Stimulated activated CD4-positive, alpha-beta T cell treated with anti-CD3 and anti-CD28 coated beads, TNF-alpha, amount 100 ng/mL, for 4 hours (primary cell): Measurements from ENCODE around the gene GATAD2B.

Experiments
- DNase-seq, 3 experiments: peaks; one replicate each; pipeline ENCODE4 v3.0.0-alpha.2; 2020; ENCODE audit warnings: low read depth in 3 of 3

The GATAD2B gene

DNA sequence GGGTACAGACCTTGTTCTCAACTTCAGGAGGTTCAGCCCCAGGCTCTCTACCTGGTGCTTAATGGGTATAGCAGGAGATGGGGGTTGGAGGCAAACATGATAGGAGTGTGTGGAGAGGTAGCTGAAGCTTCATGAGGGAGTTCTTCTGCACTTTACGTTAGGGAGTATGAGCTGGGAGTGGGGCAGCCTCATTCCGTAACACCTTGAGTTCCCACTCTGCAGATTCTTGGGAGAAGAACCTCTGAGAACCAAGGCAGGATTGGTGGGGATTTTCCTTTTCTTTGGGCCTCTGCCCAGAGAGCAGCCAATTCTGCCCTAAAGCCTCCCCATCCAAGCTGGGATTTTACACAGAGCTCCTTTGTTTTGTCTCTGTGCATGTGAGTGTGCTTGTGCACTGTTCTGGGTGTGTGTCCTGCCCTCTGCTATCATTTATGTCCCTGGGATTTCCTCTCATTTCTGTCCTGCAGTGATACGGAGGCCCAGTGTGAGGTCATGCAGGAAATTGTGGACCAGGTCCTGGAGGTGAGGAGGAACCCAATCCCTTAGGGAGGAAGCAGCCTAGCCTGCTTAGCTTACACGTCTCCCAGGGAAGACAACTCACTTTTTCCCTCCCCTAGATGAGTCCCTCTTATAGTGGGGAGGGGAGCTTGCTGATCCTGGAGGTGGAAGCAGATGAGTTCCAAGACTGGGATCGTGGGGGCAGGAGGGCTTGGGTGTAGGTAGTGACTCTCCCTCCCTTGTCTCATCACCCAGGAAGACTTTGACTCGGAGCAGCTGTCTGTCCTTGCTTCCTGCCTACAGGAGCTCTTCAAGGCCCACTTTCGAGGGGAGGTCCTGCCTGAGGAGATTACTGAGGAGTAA is 159.2 kb downstream of the GATAD2B start:
- DNase-seq: no peak

DNA sequence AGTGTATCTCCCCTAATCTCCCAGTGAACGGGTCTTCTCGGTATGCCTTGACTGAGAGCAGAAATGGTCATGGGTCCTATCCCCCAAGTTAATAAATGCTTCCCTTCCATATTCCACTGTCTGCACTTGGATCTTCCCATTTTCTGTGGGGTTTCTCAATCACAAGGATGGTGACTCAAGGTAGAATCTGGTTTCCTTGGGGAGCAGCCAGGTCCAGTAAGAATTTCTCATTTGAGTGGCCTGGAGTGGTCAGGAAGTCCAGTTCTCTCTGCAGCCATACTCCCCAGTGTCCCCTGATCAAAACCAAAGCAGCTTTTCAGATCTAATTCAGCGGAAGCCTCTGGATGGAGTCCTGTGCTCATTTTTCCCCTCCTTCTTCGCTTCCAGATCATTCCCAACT is 162.3 kb downstream of the GATAD2B start:
- no peak for DNase-seq
